HG02973 (cell line): Measurements from ENCODE around the gene EPS8.

Source experiments
- ATAC-seq: cut with Tn5 transposase; IDR thresholded peaks from one replicate; pipeline ENCODE4 v1.9.1; 2021; ENCODE audit warnings: moderate library complexity; ENCODE audit not compliant: unreplicated experiment

Gene EPS8

GRCh38 chr12:15789220-15790171 is at the start of gene EPS8:
EPS8 (minus strand) TSS chr12:15789388; CDS start chr12:15682951, 106,437 bp downstream.
- peak; percentile 87 for ATAC-seq

DNA sequence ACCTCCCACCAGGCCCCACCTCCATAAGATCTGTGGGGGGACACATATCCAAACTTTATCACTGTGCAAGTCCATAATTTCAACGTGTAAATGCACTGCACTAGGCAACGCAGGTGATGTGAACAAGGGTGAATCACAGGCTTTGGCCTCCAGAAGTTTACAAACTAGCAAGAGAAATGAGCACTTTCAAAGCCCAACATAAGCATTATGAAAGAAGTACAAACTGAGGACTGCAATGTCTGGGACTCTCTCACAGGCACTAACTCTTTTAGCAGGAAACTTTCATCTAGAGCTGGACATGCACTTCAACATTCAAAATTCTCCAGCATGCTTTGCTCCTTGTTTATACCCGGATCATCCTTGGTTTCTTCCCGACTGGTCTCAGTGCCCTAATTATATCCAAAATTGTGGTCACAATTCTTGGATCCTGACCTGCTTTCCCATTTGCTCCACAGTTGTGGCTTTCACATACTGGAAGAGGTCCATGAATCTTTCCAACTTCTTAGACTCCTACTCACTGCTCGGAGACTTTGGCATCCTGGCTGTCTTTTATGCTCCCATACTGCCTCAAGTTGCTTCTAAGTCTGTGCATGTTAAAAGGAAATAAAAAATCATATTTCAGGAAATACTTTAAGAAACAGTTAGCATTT is 48.1 kb upstream of the EPS8 start:
- ATAC-seq = no peak

DNA sequence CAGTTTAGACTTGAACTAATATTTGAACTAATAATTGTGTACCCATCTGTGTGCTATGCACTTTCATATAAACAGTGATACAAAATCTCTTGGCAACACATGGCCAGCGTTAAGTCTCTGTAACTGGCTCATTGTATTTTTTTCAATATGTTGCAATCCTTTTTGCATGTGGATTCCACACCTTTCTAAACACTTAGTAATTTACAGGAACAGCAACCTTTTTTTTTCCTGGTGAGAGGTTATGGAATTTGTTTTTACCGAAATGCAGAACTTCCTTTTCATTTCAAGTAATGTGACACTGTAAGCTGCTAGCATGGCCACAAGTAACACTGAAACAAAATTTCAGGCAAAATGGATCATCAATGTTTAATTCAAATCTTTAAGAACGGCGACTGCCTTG is 45.4 kb upstream of the EPS8 start:
- no peak for ATAC-seq

GRCh38 chr12:15831315-15831978 is 42.3 kb upstream of the EPS8 start:
- no peak for ATAC-seq

GRCh38 chr12:15830538-15830937 is 41.4 kb upstream of the EPS8 start:
- ATAC-seq = no peak

DNA sequence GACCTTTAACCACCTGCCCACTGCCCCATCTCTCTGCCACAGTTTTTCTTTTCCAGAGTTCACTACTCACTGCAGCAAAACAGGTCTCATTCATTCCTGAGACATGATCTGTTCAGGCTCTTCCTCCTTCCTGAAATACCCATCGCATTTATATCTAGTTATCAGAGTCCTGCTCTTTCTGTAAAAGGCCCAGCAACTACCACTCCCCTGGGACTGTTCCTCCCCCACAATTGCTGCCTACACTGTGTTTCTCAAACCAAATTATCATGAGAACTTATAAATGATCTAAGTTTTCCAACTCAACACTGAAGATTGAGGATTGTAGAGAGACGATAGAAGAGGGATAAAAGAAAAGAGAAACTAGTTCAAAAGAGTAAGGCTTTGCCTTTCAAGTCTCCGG is 40.8 kb upstream of the EPS8 start:
- no peak for ATAC-seq

- ATAC-seq = no peak
These were observed 40.1 kb upstream of the EPS8 start for GRCh38 chr12:15829255-15829654.

DNA sequence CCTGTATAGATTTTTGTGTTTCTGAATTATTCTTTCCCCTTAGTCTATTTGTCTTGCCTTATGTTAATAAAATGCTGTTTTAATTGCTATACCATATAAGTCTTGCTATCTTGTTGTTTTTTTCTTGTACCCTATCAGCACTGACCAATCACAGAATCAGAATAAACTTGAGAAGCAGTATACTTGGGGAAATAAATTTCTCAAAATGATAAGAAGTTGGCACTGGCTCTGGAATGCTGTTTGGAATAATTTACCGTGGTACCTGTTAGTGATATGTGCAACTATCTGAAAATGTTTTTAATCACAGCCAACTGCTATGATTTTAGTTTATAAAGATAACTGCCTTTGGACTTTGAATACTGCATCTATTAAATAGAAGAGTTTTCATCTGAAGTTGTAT is 37.9 kb upstream of the EPS8 start:
- ATAC-seq = no peak

- ATAC-seq = no peak
These were observed 35.3 kb upstream of the EPS8 start for GRCh38 chr12:15824516-15824915.

DNA sequence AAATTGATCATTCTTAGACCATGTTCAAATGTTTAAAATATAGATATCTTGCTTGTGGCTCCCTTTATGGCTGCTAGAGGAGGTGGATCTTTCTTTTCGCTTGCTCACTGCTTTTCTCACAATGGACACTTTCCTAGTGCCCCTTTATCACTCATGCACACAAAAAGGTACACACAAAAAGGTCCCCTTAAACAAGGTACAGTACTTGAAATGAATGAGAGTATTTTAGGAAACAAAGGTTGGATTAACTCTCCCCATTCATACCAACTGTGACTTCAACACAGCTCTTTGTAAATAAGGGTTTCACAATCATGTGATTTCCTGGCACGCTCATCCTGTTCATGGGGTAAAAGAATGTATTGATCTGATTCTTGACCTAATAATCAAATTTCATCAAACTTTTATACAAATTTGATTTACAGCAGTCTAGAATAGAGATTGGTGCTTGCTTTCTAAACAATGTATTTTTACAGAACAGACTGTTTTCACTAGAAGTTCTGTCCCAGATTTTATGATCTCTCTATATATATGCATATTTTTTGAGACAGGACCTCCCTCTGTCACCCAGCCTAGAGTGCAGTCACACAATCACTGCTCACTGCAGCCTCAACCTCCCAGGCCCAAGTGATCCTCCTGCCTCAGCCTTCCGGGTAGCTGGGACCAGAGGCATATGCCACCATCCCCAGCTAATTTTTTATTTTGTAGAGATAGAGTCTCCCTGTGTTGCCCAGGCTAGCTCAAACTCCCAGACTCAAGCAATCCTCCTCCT is 34.4 kb upstream of the EPS8 start:
- ATAC-seq = no peak

GRCh38 chr12:15819644-15820437 is 30.7 kb upstream of the EPS8 start:
- no peak for ATAC-seq

DNA sequence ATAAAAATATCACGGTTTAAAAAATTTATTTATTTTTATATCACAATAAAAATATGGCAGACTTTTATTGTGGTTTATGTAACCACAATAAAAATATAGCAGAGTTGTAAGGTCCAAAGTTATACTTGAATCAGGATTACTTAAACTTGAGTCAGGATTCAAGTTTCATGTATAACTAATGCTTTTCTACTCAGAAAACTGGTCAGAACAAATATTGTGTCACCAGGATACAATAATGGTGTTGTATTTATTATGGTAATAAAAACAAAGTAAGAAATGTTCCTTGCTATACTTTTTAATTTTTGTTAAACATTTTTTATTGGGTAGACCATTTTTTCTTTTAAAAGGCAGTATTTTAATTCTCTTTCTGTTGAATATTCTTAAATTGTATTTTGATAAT is 29.2 kb upstream of the EPS8 start:
- no peak for ATAC-seq

- no peak for ATAC-seq
These were observed 26.5 kb upstream of the EPS8 start for GRCh38 chr12:15815730-15816129.

- no peak for ATAC-seq
These were observed 22.3 kb upstream of the EPS8 start for GRCh38 chr12:15811214-15812127.

DNA sequence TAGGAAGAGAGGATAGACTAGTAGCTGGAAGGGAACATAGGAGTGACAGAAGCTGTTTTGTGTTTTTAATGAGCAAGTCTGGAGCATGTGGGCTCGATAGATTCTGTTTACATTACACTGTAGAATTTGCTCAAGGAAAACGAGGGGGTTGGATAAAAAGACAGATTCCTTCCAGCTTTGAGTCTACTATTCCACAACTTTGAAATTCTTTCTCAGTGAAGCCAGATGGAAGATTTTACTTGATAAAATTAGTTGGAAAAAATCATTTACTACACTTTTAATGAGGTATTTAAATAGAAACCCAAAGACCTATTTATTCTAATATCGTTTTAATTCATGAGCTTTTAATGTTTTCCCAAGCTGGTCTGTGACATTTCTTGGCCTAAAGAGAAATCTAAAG is 19.5 kb upstream of the EPS8 start:
- no peak for ATAC-seq

- ATAC-seq = no peak
These were observed 19.1 kb upstream of the EPS8 start for GRCh38 chr12:15808250-15808649.

- no peak for ATAC-seq
These were observed 17.6 kb upstream of the EPS8 start for GRCh38 chr12:15806826-15807225.

- no peak for ATAC-seq
These were observed 12.9 kb upstream of the EPS8 start for GRCh38 chr12:15801770-15802744.
